Ramos (cell line): ENCODE data around the gene DHX9.

ENCODE experiments used
- in situ Hi-C: fragments of 300-500 bp; cut with MboI; formaldehyde crosslinking; loops from one replicate; pipeline ENCODE4 v1.14.3; 2022; ENCODE audit warnings: low sequenced_read_pairs; ENCODE audit not compliant: unreplicated experiment

The DHX9 gene

GRCh38 chr1:182839209-182840066 lies at the start of gene DHX9:
TSS of gene DHX9 (plus strand) at chr1:182839347. CDS start at chr1:182842567, 3,220 bp downstream.
- in situ Hi-C loops = no loop called here

- in situ Hi-C loops = loop anchor here (25.0 kb wide), 1 partner anchor 654 kb away; no protein-coding TSS in a partner anchor
Measured at GRCh38 chr1:182791281-182792179, 47.6 kb upstream of the DHX9 start.

- in situ Hi-C loops = loop anchor here (25.0 kb wide), 1 partner anchor 657 kb away; no protein-coding TSS in a partner anchor
Measured at GRCh38 chr1:182794091-182794490, 45.1 kb upstream of the DHX9 start.

GRCh38 chr1:182794676-182795201 lies 44.4 kb upstream of the DHX9 start:
- in situ Hi-C loops = loop anchor here (25.0 kb wide), 1 partner anchor 657 kb away; no protein-coding TSS in a partner anchor

- in situ Hi-C loops = loop anchor here (25.0 kb wide), 1 partner anchor 658 kb away; no protein-coding TSS in a partner anchor
Measured at GRCh38 chr1:182795563-182796228, 43.5 kb upstream of the DHX9 start.

- in situ Hi-C loops = no loop called here
Measured at GRCh38 chr1:182802006-182802803, 36.9 kb upstream of the DHX9 start.

DNA sequence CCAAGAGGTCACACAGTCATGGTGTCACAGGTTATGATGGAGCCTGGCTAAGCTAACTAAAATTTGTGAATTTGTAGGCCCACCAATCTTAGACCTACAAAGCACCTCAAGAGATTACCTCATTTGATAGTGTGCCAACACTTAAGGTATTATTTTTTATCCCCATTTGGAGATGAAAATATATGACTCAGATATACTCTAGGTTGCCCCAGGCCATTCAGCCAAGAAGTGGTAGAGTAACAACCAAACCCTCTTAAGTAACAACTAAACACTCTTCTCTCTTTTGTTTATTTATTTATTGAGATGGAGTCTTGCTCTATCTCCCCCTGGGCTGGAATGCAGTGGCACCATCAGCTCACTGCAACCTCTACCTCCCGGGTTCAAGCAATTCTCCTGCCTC lies 35.3 kb upstream of the DHX9 start:
- in situ Hi-C loops = no loop called here

DNA sequence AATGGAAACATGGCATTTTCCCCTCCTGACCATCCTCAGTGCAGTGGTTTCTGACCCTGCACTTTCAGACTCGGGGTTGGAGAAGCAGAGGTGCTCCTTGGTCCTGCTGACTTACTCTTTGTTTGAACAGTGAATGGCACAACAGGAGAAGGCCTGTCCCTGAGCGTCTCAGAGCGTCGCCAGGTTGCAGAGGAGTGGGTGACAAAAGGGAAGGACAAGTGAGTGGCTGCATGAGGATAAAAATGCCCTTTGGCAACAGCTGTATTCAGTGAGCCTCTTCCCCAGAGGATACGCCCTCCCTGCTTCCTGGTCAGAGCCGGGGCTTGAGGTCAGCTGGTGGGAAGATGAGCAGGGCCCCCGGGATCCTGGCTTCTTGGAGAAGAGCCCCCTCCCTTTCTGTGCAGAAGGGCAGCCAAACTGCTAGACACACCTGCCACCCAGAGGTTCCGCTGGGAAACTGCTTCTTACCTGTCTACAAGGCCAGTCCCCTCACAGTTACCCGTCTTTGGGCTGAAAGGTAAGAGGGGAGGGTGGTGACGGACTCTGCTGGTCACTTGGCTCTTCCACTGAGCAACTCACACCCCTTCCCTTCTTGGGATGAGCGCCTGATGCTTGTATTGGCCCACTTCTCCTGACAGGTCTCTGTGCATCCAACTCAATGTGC lies 33.0 kb upstream of the DHX9 start:
- in situ Hi-C loops = no loop called here

GRCh38 chr1:182807907-182808306 lies 31.2 kb upstream of the DHX9 start:
- in situ Hi-C loops = no loop called here

GRCh38 chr1:182809414-182809957 lies 29.7 kb upstream of the DHX9 start:
- in situ Hi-C loops = no loop called here

DNA sequence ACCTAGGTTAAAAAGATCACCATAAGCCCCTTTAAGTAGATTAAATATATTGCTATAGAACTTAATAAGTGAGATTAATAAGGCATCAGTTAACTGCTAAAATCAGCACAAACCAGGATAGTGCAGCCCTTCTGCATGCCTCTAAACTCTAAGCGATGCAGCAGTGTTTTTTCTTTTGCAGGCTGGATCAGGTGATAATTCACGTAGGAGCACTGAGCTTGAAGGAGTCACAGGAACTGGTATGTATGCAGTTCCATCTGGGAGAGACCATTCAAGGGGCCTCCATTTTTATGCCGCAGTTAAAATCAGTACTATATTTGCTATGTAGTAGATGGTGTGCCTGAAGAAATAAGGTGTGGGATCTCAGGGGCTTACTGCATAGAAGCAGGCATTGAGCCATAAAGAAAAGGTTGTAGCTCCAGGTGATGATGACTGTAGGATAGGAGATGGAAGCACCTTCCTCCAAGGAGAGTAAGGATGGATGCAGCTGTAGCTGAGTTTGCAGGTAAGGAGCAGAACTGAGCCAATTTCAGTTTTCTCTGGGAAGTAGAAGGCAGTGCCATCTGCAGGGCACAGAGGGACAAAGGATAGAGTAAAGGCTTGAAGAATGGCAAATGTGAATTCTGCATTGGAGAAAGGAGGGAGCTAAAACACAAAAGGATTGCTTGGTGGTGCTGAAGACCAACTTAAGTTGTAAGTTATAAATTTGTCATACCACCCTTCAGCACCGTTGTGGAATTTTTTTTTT lies 27.0 kb upstream of the DHX9 start:
- in situ Hi-C loops = no loop called here

DNA sequence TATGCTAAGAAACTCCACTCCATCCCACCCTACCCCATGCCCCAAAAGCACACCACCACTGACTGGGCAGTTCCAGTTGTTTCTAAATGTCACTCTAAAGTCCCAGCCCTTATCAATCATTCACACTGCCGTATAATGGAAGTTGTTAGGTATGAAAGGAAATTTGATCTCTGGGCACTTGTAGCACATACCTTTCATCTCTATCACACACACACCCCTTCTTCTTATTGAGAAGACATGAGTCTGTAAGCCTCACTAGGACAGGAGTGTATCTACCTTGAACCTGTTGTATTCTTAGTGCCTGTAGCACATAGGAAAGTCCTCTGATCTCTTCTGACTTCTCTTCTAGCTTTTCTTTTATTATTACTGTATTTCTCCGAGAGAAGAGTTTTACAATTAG lies 22.3 kb upstream of the DHX9 start:
- in situ Hi-C loops = no loop called here

- in situ Hi-C loops = no loop called here
Measured at GRCh38 chr1:182817802-182818201, 21.3 kb upstream of the DHX9 start.

DNA sequence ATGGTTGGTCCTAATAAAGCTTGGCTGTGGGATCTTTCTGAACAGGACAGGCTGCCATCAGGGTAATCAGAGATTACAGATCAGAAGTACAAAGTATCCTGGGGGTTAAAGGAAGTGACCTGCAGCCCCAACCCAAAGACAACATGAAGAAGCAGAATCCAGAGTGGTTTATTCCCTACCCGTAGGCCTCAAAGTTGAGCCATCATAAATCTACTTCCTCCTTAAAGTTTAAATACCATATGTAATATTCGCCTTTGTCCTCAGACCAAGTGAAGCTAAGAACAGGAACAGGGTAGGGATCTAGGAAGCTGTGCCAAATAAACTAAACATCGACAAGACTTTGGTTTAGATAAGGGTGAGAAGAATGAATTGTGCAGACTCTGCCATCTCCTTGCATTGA lies 15.9 kb upstream of the DHX9 start:
- in situ Hi-C loops = no loop called here

DNA sequence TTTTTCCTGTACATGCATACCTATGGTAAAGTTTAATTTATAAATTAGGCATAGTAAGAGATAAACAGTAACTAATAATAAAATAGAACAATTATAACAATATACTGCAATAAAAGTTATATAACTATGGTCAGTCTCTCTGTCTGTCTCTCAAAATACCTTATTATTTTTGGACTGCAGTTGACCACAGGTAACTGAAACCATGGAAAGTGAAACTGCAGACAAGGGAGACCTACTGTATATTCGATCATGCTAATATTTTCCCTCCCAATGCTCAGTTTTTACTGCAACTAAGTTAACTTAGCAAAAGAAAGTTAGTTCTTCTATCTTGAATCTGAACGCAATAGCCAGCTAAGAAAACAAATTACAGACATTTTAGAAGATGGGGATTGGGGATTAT lies 12.3 kb upstream of the DHX9 start:
- in situ Hi-C loops = no loop called here

GRCh38 chr1:182829285-182829932 lies 9.7 kb upstream of the DHX9 start:
- in situ Hi-C loops = no loop called here

DNA sequence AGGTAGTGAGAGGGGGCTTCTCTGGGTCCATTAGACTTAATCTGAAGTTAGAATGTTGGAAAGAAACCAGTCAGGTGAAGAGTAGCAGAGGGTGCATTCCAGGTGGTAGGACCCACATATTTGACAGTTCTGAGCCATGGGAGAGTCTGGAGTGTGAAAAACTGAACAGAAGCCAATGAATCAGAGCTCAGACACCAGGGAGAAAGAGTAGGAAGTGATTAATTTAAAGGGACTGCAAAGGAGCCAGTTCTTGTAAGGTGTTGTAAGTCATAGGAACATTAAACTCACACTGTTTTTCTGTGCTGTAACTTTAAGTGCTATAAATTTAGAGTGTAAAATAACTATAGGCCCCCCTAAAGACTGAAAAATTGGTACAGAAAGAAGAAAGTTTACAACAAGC lies 5.9 kb upstream of the DHX9 start:
- in situ Hi-C loops = no loop called here
